H1 (cell line): ENCODE data around the gene LSR. TPM values are rescaled to one million over a fixed set of nuclear protein-coding genes. Genes with fewer than 3 reads are reported as not detected.

Experiments
- CTCF ChIA-PET: fragments of 300-600 bp; sonication (Branson Sonifier 250); formaldehyde crosslinking; loops from one replicate; lab custom pipeline; 2021; ENCODE audit not compliant: partially characterized antibody; lab: Charles Lee
- POLR2A ChIA-PET: fragments of 300-600 bp; sonication (Branson Sonifier 250); formaldehyde crosslinking; loops from one replicate; lab custom pipeline; 2021; ENCODE audit warnings: inconsistent platforms; ENCODE audit not compliant: partially characterized antibody; lab: Charles Lee
- DNase-seq, 2 experiments: peaks; one replicate each; pipeline versions ENCODE4 v3.0.0 to v3.0.0-alpha.2; 2010 to 2022; ENCODE audit warnings: low spot score in 2 of 2, low read depth in 1 of 2, mixed read lengths in 1 of 2
- FAIRE-seq: peaks from 2 replicates; lab custom pipeline; 2011; peaks lifted over from hg19 to GRCh38; lab: Jason Lieb, UNC
- H2AFZ ChIP-seq: 2 replicates; pipeline ENCODE4 v1.8.1; 2012; ENCODE audit warnings: low read length, inconsistent platforms
- H2AK5ac ChIP-seq: 2 replicates; pipeline ENCODE4 v1.6.1; 2013; ENCODE audit warnings: low read depth, low read length
- H2BK120ac ChIP-seq: replicated peaks from 2 replicates; pipeline ENCODE3; 2013; ENCODE audit warnings: low read depth, low read length, inconsistent platforms
- H2BK12ac ChIP-seq: 2 replicates; pipeline ENCODE4 v1.6.1; 2013; ENCODE audit warnings: low read depth, low read length
- H2BK15ac ChIP-seq: 2 replicates; pipeline ENCODE4 v1.6.1; 2013; ENCODE audit warnings: low read length
- H2BK20ac ChIP-seq: 2 replicates; pipeline ENCODE4 v1.6.1; 2013; ENCODE audit warnings: low read length
- H2BK5ac ChIP-seq: 2 replicates; pipeline ENCODE4 v1.6.1; 2013; ENCODE audit warnings: low read depth, low read length
- H3K14ac ChIP-seq: 2 replicates; pipeline ENCODE4 v1.6.1; 2013; ENCODE audit warnings: inconsistent platforms; ENCODE audit not compliant: insufficient read length
- H3K18ac ChIP-seq: 2 replicates; pipeline ENCODE4 v1.6.1; 2013; ENCODE audit warnings: low read length; ENCODE audit errors: extremely low read depth
- H3K23ac ChIP-seq: 2 replicates; pipeline ENCODE4 v1.6.1; 2013; ENCODE audit warnings: inconsistent platforms; ENCODE audit not compliant: insufficient read length
- H3K23me2 ChIP-seq: 2 replicates; pipeline ENCODE4 v1.6.1; 2013; ENCODE audit warnings: low read depth, low read length
- H3K27ac ChIP-seq: 2 replicates; pipeline ENCODE4 v1.6.1; 2011; ENCODE audit warnings: low read depth, low read length, inconsistent platforms
- H3K27me3 ChIP-seq, 4 experiments: replicated peaks in 1 of 4; 1 replicate in 1 of 4; 2 replicates in 3 of 4; pipeline versions ENCODE4 v1.6.1 to v1.8.1; 2011 to 2013; ENCODE audit warnings: low read length in 3 of 4, mild to moderate bottlenecking in 3 of 4, inconsistent platforms in 2 of 4, mixed read lengths in 2 of 4, moderate library complexity in 1 of 4; ENCODE audit not compliant: control insufficient read depth in 3 of 4, insufficient read depth in 3 of 4; ENCODE audit errors: extremely low read depth in 1 of 4
- H3K36me3 ChIP-seq, 4 experiments: 2 replicates each; pipeline versions ENCODE4 v1.6.1 to v1.8.1; 2011 to 2013; ENCODE audit warnings: mild to moderate bottlenecking in 4 of 4, low read length in 3 of 4, moderate library complexity in 2 of 4, control low read depth in 1 of 4, inconsistent platforms in 1 of 4; ENCODE audit not compliant: insufficient read depth in 4 of 4, control insufficient read depth in 2 of 4
- H3K4ac ChIP-seq: replicated peaks from 2 replicates; pipeline ENCODE3; 2013; ENCODE audit warnings: low read length, low read depth, mixed read lengths, inconsistent platforms; ENCODE audit not compliant: insufficient read length
- H3K4me1 ChIP-seq, 4 experiments: replicated peaks in 1 of 4; 1 replicate in 1 of 4; 2 replicates in 3 of 4; pipeline versions ENCODE4 v1.6.1 to v1.8.1; 2011 to 2013; ENCODE audit warnings: low read length in 3 of 4, inconsistent platforms in 2 of 4, mixed read lengths in 1 of 4; ENCODE audit not compliant: insufficient read depth in 4 of 4, control insufficient read depth in 3 of 4
- H3K4me2 ChIP-seq, 2 experiments: 2 replicates each; pipeline versions ENCODE4 v1.6.1 to v1.8.1; 2011 to 2013; ENCODE audit warnings: low read depth in 2 of 2, low read length in 2 of 2, control low read depth in 1 of 2, inconsistent platforms in 1 of 2, mild to moderate bottlenecking in 1 of 2; ENCODE audit not compliant: insufficient read depth in 1 of 2
- H3K4me3 ChIP-seq, 4 experiments: fragments of 200-600, 300-600 bp in 1 of 4; sonication (generic), shearing (Covaris generic), sonication (Bioruptor Twin) in 1 of 4; 2 replicates each; pipeline versions ENCODE4 v1.5.1 to v1.8.1; 2011 to 2016; ENCODE audit warnings: low read length in 4 of 4, low read depth in 3 of 4, control low read depth in 2 of 4, inconsistent platforms in 2 of 4, mild to moderate bottlenecking in 2 of 4, mixed read lengths in 1 of 4, moderate library complexity in 1 of 4; ENCODE audit not compliant: insufficient read depth in 2 of 4; ENCODE audit errors: extremely low read depth in 1 of 4
- H3K56ac ChIP-seq: replicated peaks from 2 replicates; pipeline ENCODE3; 2013; ENCODE audit warnings: low read depth, mild to moderate bottlenecking, mixed read lengths, low read length, inconsistent platforms; ENCODE audit not compliant: insufficient read length
- H3K79me1 ChIP-seq: 2 replicates; pipeline ENCODE4 v1.6.1; 2013; ENCODE audit warnings: low read depth, low read length, control low read depth
- H3K79me2 ChIP-seq, 2 experiments: 2 replicates each; pipeline versions ENCODE4 v1.6.1 to v1.8.1; 2012 to 2013; ENCODE audit warnings: low read length in 2 of 2, mild to moderate bottlenecking in 2 of 2, inconsistent platforms in 1 of 2; ENCODE audit not compliant: insufficient read depth in 2 of 2, control insufficient read depth in 1 of 2
- H3K9ac ChIP-seq, 4 experiments: replicated peaks in 1 of 4; 1 replicate in 1 of 4; 2 replicates in 3 of 4; pipeline versions ENCODE4 v1.6.1 to v1.8.1; 2011 to 2013; ENCODE audit warnings: low read depth in 3 of 4, low read length in 3 of 4, control low read depth in 2 of 4, mild to moderate bottlenecking in 2 of 4, moderate library complexity in 2 of 4, inconsistent platforms in 1 of 4; ENCODE audit errors: extremely low read depth in 1 of 4
- H3K9me3 ChIP-seq, 2 experiments: 2 replicates each; pipeline versions ENCODE4 v1.6.1 to v1.8.1; 2012 to 2013; ENCODE audit warnings: mild to moderate bottlenecking in 2 of 2, moderate library complexity in 2 of 2, control low read depth in 1 of 2, inconsistent platforms in 1 of 2, low read depth in 1 of 2, low read length in 1 of 2, mixed read lengths in 1 of 2; ENCODE audit not compliant: insufficient read depth in 2 of 2
- H4K20me1 ChIP-seq, 2 experiments: replicated peaks in 1 of 2; 2 replicates each; pipeline versions ENCODE3 to v1.8.1; 2011 to 2013; ENCODE audit warnings: inconsistent platforms in 2 of 2, low read length in 2 of 2, mild to moderate bottlenecking in 1 of 2; ENCODE audit not compliant: insufficient read depth in 2 of 2, control insufficient read depth in 1 of 2
- H4K5ac ChIP-seq: 2 replicates; pipeline ENCODE4 v1.6.1; 2013; ENCODE audit warnings: low read length, low read depth, mixed read lengths, inconsistent platforms; ENCODE audit not compliant: insufficient read length
- H4K8ac ChIP-seq: 2 replicates; pipeline ENCODE4 v1.8.0; 2013; ENCODE audit warnings: mild to moderate bottlenecking, moderate library complexity, low read length, inconsistent platforms; ENCODE audit not compliant: insufficient read depth; ENCODE audit errors: extremely low read depth
- H4K91ac ChIP-seq: replicated peaks from 2 replicates; pipeline ENCODE3; 2013; ENCODE audit warnings: low read length, mixed read lengths, inconsistent platforms; ENCODE audit not compliant: insufficient read length
- BACH1 ChIP-seq: IDR thresholded peaks from 2 replicates; pipeline ENCODE4 v1.6.1; 2012; ENCODE audit warnings: low read length, improper control_type of control experiment
- CBX5 ChIP-seq: fragments of 300-800, 300-1000 bp; sonication (generic); IDR thresholded peaks from 2 replicates; pipeline ENCODE4 v1.7.1; 2016; ENCODE audit warnings: antibody characterized with exemption, low read length, low read depth
- CHD1 ChIP-seq: IDR thresholded peaks from 2 replicates; pipeline ENCODE4 v1.6.1; 2012; ENCODE audit warnings: low read depth, low read length, improper control_type of control experiment
- KDM1A ChIP-seq: fragments of 200-600, 300-600 bp; sonication (generic); IDR thresholded peaks from 2 replicates; pipeline ENCODE4 v1.7.1; 2016; ENCODE audit warnings: mild to moderate bottlenecking, low read length, borderline replicate concordance
- MAFK ChIP-seq: IDR thresholded peaks from 2 replicates; pipeline ENCODE4 v1.6.1; 2012; ENCODE audit warnings: low read depth, mild to moderate bottlenecking, improper control_type of control experiment, low read length
- POLR2AphosphoS5 ChIP-seq: IDR thresholded peaks from 2 replicates; pipeline ENCODE4 v1.6.1; 2011; ENCODE audit warnings: low read depth, low read length
- RNF2 ChIP-seq: fragments of 200-900, 300-1000 bp; sonication (generic); IDR thresholded peaks from 2 replicates; pipeline ENCODE4 v1.7.1; 2016; ENCODE audit warnings: borderline replicate concordance, low read depth, mild to moderate bottlenecking, antibody characterized with exemption, low read length; ENCODE audit not compliant: poor library complexity, severe bottlenecking; ENCODE audit errors: missing control alignments
- SIRT6 ChIP-seq: IDR thresholded peaks from one replicate; pipeline ENCODE4 v1.7.1; 2012; ENCODE audit warnings: low read length, inconsistent platforms
- SIX5 ChIP-seq: IDR thresholded peaks from 2 replicates; pipeline ENCODE4 v1.6.1; 2011; ENCODE audit warnings: mild to moderate bottlenecking, low read depth, low read length
- SP2 ChIP-seq: IDR thresholded peaks from 2 replicates; pipeline ENCODE4 v1.6.1; 2012; ENCODE audit warnings: mild to moderate bottlenecking, low read length, inconsistent platforms
- SUZ12 ChIP-seq: fragments of 200-600 bp; sonication (generic); IDR thresholded peaks from 2 replicates; pipeline ENCODE4 v1.6.1; 2012; ENCODE audit warnings: mild to moderate bottlenecking, inconsistent platforms, low read length, moderate library complexity, mixed read lengths
- TBP ChIP-seq: IDR thresholded peaks from 2 replicates; pipeline ENCODE4 v1.6.1; 2011; ENCODE audit warnings: low read depth, low read length, improper control_type of control experiment
- USF2 ChIP-seq: IDR thresholded peaks from 2 replicates; pipeline ENCODE4 v1.6.1; 2011; ENCODE audit warnings: low read length, improper control_type of control experiment
- WGBS, 2 experiments: shearing (Covaris generic) in 1 of 2; methylation state at CpG; one replicate each; pipeline versions ENCODE4 v1.1.6 to v1.1.7; 2013 to 2015; ENCODE audit warnings: low lambda C conversion rate in 2 of 2, mixed read lengths in 2 of 2, inconsistent platforms in 1 of 2, low coverage in 1 of 2, missing lambda C conversion rate in 1 of 2; ENCODE audit not compliant: insufficient replicate concordance in 2 of 2, insufficient coverage in 1 of 2, insufficient read length in 1 of 2; ENCODE audit errors: extremely low coverage in 1 of 2, missing lambda C conversion rate in 1 of 2; 5-methylcytosine and 5-hydroxymethylcytosine counted together
- polyA plus RNA-seq, 7 experiments: library from polyadenylated mRNA; depleted of rRNA in 3 of 7; stranded (reverse) in 5 of 7; unstranded in 2 of 7; fragments of >200 nt in 5 of 7; fragments of 200-250 nt in 2 of 7; gene quantifications; 1 replicate in 5 of 7; 2 replicates in 1 of 7; 4 replicates in 1 of 7; pipeline versions ENCODE4 v1.2.1 to v1.2.3, GENCODE V29; 2011 to 2013; ENCODE audit warnings: missing spikeins in 2 of 7, mixed read lengths in 2 of 7
- total RNA-seq: library from RNA; stranded (reverse); fragmentation: NEBNext Ultra II Directional; extraction: Animal tissue kit (Norgen Biotek cat#: 25700); gene quantifications from 2 replicates; pipeline ENCODE4 v1.2.1, GENCODE V29; 2021

Gene LSR
- total and polyA plus RNA-seq, 2 of the 8 experiments (the other 6 are each of a cell fraction or from before 2014, with no cell fraction given) = 159 to 186 TPM

GRCh38 chr19:35297922-35298321 is 49.1 kb downstream of the LSR start:
- CTCF ChIA-PET = no interaction called here
- Histone ChIP-seq H2AK5ac (peak overlapping the region; percentile 98; the same call in 1 of the 2 replicates), H4K20me1 (peaks cover 0 to 21% of the 10 kb centered on the region in 2 experiments), H3K27me3 (peaks cover 0 to 12% (median 2%) of the 10 kb centered on the region in 4 experiments; a peak in 2 of 7 replicates), H3K23ac (no peak overlapping the region), H3K79me2 (no peaks in the 10 kb centered on the region), H2BK12ac (peak overlapping the region; percentile 6; the same call in 1 of the 2 replicates), H2BK120ac (no peak overlapping the region), H3K56ac (peak overlapping the region; percentile 100), H3K18ac (no peak overlapping the region), H3K4me1 (peaks cover 0 to 16% (median 10%) of the 10 kb centered on the region in 4 experiments; a peak in 6 of 7 replicates), H3K79me1 (peaks cover 3% of the 10 kb centered on the region; the same call in 1 of the 2 replicates), H2AFZ (no peak overlapping the region), H3K9ac (peak overlapping the region in 1 of 4 experiments; percentile 62; a peak in 1 of 7 replicates), H3K36me3 (no peaks in the 10 kb centered on the region; a peak in 1 of 8 replicates), H2BK15ac (peak overlapping the region; percentile 62; the same call in 1 of the 2 replicates), H3K4me3 (no peak overlapping the region), H3K23me2 (peaks cover 24% of the 10 kb centered on the region; the same call in 1 of the 2 replicates), H3K4ac (no peak overlapping the region), H4K5ac (peak overlapping the region; percentile 12), H3K4me2 (no peak overlapping the region; a peak in 1 of 4 replicates), H4K91ac (peak overlapping the region; percentile 97), H2BK5ac (peak overlapping the region; percentile 21; the same call in 1 of the 2 replicates), H2BK20ac (peak overlapping the region; percentile 35; the same call in 1 of the 2 replicates), H3K9me3 (no peaks in the 10 kb centered on the region; a peak in 1 of 4 replicates), H3K27ac (no peak overlapping the region), H4K8ac (no peak overlapping the region), H3K14ac (no peak overlapping the region)
- FAIRE-seq (no peak), DNase-seq (no peak)
- WGBS, 2 experiments = 88% methylated on average over 2 of the region's 2 CpGs; no CpG with 5 or more reads in 1 of the 2 experiments
- POLR2A ChIA-PET = no interaction called here
- no peak for TF ChIP-seq SP2
- no peak for TF ChIP-seq SUZ12
- TF ChIP-seq POLR2AphosphoS5 = no peak
- TF ChIP-seq CHD1 = no peak
- no peak for TF ChIP-seq RNF2
- no peak for TF ChIP-seq SIX5
- TF ChIP-seq USF2 = no peak
- TF ChIP-seq MAFK = no peak
- TF ChIP-seq SIRT6 = no peak
- TF ChIP-seq TBP = no peak
- TF ChIP-seq CBX5 = no peak
- no peak for TF ChIP-seq BACH1
- TF ChIP-seq KDM1A = no peak
